Urothelium cell line (cell line): ENCODE measurements around the gene CH25H.

Experiments
- DNase-seq: peaks from one replicate; pipeline ENCODE4 v3.0.0; 2011; ENCODE audit warnings: low spot score, mixed read lengths
- FAIRE-seq: peaks from 2 replicates; lab custom pipeline; 2011; peaks lifted over from hg19 to GRCh38; lab: Jason Lieb, UNC

The CH25H gene

GRCh38 chr10:89233033-89233432 lies 25.9 kb upstream of the CH25H start:
- FAIRE-seq (no peak), DNase-seq (no peak)

GRCh38 chr10:89228962-89229361 lies 21.8 kb upstream of the CH25H start:
- FAIRE-seq (no peak), DNase-seq (no peak)

DNA sequence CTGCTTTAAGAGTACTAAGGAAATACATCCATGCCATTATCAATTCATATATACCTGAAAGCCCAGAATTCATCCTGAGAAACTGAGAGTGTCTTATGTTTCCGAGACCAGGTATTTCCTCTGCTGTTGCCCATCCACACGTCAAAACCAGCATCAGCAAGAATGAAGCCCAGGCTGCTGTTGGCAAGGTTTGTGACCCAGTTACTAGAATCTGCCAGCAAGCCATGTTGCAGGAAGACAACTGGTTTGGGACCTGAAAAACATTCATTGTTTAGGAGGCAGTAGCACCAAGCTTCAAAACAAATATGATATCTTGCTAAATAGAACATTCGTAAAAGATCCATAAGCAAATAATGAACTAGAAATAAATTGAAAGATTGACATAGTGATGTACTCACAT lies 21.0 kb upstream of the CH25H start:
- DNase-seq = no peak
- FAIRE-seq = no peak

DNA sequence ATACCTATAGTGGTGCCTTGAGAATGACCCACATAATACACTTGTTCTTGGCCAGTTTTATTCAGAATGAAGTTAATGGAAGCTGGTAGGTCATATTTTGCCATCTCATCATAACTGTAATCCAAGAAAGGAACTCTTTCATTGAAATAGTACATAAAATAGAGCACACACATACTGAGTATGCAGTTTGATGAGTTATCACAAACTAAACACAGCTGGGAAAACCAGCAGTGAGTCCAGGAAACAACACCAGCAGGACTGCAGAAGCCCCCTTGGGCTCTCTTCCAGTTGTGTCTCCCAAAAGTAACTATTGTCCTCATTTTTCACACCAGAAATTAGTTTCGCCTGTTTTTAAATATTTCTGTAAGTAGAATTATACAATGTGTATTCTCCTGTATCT lies 19.8 kb upstream of the CH25H start:
- FAIRE-seq = no peak
- no peak for DNase-seq

DNA sequence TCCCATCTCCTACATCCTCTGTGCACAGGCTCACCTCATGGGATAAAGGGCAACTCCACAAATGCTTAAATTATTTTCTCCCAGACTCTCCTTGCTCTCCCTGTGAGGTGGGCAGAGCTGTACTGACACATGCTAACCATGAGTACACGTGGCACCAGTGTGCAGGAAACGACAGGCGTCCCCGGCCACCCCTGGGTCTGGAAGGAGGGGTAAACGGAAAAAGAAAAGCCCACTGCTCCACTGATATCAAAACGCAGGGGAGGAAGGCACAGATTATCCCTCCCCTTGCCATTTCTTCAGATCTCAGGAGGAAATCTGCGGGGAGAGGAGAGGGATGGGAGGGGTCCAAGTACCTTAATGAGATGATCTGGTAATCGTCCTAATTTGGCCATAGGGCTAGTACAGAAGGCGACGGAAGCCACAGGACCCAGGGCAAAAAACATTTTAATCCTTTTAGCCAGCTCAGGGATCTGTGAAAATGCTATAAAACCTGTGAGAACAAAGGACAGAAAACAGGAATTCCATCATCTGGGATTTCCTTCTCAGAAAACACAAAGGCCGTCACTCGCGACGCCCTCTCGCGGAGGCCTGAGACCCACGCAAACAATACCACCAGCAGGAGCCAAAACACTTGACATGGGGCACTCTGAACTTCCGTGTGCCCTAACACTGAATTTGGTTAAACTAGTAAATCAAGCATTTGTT lies 17.8 kb upstream of the CH25H start:
- DNase-seq (no peak), FAIRE-seq (no peak)

GRCh38 chr10:89221919-89222318 lies 14.8 kb upstream of the CH25H start:
- FAIRE-seq (no peak), DNase-seq (no peak)

- DNase-seq (no peak), FAIRE-seq (no peak)
Measured at GRCh38 chr10:89219513-89220218, 12.5 kb upstream of the CH25H start.

- DNase-seq (peak; percentile 10), FAIRE-seq (no peak)
Measured at GRCh38 chr10:89217057-89217990, 10.2 kb upstream of the CH25H start.

DNA sequence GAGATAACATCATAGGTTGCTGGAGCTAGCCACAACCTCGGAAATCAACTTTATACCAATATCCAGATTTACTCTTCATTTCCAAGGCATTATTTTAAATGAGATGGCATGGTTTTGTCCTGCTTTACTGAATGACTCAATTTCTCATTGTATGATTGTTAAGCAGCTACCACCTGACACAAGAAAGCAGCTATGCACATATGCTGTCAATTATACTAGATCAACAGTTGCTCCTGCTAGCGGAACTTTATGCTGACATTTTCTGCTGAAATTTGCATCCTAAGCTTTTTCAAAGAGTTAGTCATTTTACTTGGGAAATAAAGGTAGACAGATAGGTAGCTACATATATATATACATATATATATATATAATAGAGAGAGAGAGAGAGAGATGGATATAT lies 8.9 kb upstream of the CH25H start:
- no peak for DNase-seq
- no peak for FAIRE-seq

DNA sequence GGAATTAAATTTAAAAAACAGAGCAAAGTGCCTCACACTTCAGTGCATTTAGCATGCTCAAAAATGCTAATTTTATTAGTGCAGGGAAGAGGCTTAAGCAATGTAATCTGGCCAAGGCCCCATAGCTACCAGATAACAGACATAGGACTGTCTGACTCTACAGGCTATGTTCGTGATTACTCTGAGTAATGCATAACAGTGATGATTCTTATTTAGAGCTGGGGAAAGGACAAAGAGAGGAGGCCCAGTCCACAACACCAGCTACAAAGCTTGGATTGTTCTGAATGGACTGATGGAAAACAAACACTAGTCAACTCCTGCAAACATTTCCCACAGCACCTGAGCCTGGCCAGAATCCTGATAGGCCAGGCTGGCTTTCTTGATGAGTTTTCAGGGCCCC lies 8.4 kb upstream of the CH25H start:
- no peak for FAIRE-seq
- no peak for DNase-seq

DNA sequence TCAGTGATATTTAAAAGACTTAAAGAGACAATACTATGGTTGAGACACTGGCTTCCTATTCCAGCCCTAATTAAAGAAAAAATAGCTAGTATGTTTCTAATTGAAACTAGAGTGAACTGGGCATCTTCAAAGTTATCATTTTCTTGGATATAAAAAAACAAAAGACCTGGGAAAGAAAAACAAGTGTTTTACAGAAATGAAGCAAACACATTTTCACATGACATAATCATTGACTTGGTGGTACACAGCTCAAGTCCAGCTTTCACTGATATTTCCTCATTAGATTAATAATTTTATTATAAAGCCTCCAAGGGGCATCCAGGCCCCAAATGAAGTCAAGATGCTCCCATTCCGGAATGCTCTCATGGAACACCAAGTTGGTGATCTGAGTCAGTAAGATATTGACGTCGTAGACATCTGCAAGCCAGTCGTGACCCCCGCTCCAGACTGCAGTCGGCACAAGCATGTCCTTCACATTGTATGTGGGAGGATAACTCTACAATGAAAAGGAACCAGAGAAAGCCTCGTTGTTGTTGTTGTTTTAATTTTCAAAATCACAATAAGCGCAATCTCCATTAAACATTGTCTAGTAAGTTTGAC lies 7.5 kb upstream of the CH25H start:
- no peak for DNase-seq
- no peak for FAIRE-seq

GRCh38 chr10:89213191-89213808 lies 6.2 kb upstream of the CH25H start:
- FAIRE-seq (no peak), DNase-seq (peak; percentile 30)

DNA sequence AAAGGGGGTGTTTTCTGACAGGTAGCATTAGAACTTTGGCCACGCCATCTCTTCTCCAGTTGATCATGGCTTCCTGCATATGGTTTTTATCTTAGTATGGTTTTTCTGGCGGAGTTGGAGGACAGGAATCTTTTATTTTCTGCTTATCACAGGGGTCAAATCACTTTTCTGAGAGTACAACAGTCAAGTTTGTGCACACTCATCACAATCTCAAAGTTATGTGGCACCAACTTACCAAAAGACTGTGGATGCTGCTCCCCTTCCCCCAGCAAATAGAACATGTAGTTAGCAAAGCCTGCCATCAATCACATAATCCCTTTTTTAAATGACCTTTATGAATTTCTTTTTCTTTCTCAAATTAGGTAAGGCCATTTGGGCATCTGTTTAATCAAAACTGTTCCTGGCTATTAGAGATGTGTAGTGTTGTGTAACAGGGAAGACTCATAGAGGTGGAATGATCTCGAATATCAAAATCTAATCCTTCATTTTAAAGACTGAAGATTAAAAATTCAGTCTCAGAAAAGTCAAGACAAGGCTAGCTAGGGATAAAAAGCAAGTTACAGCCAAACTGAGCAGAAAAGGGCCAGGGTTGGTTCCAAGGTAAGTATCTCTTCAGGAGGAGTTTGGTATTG lies 3.8 kb upstream of the CH25H start:
- FAIRE-seq (no peak), DNase-seq (no peak)

DNA sequence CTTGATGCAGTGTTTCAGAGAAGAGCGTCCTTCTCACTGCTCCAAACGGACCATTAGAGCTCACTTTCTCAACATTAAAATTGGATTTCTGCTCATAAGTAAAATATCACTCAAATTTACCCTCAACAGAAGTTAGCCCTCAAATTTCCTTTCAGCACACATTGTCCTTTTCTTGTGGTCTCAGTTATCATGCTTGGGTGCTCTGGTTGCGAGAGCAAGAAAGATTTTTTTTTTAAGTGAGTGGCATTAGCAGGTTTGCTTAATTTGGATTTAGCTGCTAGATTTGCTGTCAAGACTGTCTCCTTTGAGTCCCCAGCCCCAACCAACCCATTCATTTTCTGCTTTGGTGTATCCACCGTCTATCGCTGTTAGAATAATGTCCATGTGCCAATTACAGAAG lies 2.6 kb upstream of the CH25H start:
- DNase-seq (no peak), FAIRE-seq (no peak)

DNA sequence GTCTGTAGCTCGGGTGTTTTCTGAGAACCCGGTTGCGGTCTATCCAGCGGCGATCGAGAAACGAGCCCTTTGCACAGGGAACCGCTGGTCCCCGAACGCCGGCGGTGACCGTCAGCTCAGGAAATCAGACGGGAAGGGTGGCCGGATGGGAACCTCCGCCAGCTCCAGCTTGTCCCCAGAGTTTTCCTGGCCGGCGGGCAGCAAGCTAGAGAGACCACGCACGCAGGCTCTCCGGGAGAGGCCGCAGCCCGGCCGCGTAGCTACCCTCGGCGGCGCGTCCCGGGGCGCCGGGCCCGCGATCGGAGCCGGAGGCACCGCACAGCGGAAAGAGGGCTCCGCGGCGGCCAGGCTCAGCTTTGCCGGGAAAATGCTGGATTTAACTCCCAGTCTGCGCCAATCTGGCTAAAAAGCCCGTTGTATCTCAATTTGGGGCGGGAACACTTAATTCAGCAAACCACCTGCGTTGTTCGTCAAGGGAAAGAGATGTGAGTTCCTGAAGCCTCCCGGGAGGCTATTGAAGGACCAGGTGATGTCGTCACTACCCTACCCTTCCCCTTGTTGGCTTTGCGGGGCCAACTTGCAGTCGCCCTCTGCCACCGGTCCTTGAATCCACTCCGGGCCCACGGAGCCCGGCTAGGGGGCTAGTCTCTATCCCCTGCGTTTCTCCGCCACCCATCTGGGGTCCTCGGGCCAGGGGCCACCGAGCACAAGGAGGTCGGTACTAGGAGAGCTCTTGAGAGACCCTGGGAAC lies 859 bp upstream of the CH25H start:
- no peak for FAIRE-seq
- no peak for DNase-seq

GRCh38 chr10:89206402-89207180 lies 526 bp downstream of the CH25H start:
- DNase-seq = no peak
- no peak for FAIRE-seq

DNA sequence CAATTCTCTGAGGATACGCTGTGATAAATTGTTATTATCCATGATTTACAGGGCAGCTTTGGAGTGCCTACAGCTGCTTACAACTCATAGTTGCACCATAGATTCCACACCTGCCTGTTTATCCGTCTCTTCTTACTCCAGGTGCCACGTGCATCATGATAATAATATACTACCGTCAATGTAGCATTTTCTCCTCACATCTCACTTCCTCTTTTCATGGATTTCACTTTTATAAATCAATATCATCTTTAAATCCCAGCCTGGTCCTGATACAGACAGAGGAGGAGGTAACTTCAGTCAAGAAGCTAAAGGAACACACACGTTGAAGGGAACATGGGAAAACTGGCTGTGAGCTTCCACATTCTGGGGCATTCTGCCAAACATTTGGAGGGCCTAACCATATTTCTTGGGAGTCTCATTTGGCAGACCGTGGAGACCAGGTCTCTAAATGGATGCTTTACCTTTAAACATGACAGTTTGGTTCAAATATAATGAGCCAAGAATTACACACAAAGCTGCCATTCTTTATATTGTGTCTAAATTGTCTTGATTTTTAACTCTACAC lies 2.4 kb downstream of the CH25H start:
- DNase-seq = no peak
- FAIRE-seq = no peak

DNA sequence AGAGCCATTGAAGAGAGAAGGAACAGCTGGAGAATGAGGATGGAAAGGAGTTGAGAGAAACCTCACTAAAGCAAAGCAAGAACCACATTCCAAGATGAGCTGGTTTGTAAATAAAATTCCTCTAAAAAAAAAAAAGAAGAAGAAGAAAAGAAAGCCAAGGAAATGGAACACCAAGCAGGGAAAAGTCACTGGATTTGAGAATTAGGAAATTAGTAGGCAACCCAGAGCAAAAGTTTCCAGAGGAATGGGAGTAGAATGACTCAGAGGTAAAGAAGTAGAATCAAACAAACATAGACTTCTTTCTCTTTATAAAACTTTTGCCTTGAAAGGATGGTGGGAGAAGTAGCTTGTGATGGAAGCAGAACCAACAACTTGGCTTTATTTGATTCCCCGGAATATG lies 3.9 kb downstream of the CH25H start:
- FAIRE-seq = no peak

DNA sequence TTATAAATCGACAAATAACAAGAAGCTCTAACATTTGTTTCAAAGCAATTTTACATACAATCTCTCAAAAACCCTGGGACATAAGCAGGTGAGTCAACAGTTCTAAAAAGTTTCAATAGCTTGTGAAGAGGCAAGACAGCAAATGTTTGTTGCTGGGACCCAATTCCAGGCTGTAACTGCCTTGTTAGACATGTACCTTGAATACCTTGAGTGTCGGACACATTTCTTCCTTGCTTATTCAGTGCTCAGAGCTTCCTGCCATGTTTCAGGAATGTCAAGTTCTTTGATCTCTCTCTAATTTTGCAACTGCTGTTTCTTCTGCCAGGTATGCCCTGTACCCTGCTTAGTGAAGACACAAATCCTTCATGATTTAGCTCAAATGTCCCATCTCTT lies 5.1 kb downstream of the CH25H start:
- no peak for DNase-seq
- FAIRE-seq = no peak

More for the DNA sequence above, 3.9 kb downstream of the CH25H start:
- DNase-seq = no peak
